NT2/D1 (cell line): Measurements from ENCODE around the gene ZSCAN5A.

Experiments used
- DNase-seq: peaks from one replicate; pipeline ENCODE4 v3.0.0-alpha.2; 2011; ENCODE audit warnings: low read depth, low spot score
- H3K27me3 ChIP-seq: 2 replicates; pipeline ENCODE4 v1.6.0; 2011; ENCODE audit warnings: mild to moderate bottlenecking; ENCODE audit not compliant: insufficient read length, insufficient read depth
- H3K36me3 ChIP-seq: 2 replicates; pipeline ENCODE4 v1.6.1; 2011; ENCODE audit warnings: mild to moderate bottlenecking, low read length, mixed read lengths; ENCODE audit not compliant: insufficient read depth, insufficient read length
- H3K4me1 ChIP-seq: 2 replicates; pipeline ENCODE4 v1.5.1; 2011; ENCODE audit not compliant: insufficient read depth, insufficient read length
- H3K4me3 ChIP-seq: 2 replicates; pipeline ENCODE4 v1.5.1; 2011; ENCODE audit warnings: low read depth; ENCODE audit not compliant: insufficient read length
- H3K9ac ChIP-seq: 2 replicates; pipeline ENCODE4 v1.6.0; 2011; ENCODE audit warnings: low read depth; ENCODE audit not compliant: insufficient read length
- H3K9me3 ChIP-seq: 2 replicates; pipeline ENCODE4 v1.5.1; 2011; ENCODE audit warnings: mild to moderate bottlenecking, low read length; ENCODE audit not compliant: insufficient read depth
- SUZ12 ChIP-seq: IDR thresholded peaks from 2 replicates; pipeline ENCODE4 v1.6.1; 2011; ENCODE audit not compliant: insufficient read length, insufficient read depth; ENCODE audit errors: extremely low read depth
- YY1 ChIP-seq: IDR thresholded peaks from 2 replicates; pipeline ENCODE4 v1.6.1; 2011; ENCODE audit not compliant: insufficient read length, insufficient read depth
- ZNF274 ChIP-seq: IDR thresholded peaks from 2 replicates; pipeline ENCODE4 v1.6.1; 2011; ENCODE audit warnings: mild to moderate bottlenecking, low read depth, low read length

Gene ZSCAN5A

DNA sequence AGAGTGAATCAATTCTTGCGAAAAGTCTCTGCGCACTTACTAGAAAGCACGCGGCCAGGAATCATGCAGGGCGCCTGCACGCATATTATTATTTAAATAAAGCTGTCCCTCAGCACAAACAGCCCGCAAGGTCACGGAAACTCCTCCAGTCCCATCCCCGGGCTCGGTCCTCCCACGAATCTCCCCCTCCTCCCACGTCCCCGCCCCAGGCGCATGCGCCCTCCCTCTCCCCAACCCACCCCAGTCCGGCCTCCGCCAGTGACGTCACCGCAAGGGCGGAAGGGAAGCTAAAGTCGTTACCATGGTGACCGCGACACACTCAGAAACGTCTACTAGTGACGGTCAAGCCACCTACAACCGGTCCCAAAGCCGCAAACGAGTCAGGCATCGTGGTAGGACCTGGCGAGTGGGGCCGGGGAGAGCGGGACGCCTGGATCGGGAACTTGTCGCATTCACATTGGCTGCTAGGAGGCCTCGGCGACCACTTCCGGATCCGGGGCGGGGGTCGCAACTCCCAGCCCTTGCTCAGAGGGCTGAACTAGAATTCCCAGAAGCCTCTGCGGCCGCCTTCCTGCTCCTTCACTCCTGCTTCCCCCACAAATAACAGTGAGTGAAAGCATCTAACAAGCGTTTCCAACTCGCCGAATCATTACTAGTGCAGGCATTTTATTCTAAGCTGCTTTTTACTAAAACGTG is at the start of gene ZSCAN5A:
Gene ZSCAN5A (minus strand): TSS at position 459 of the 696 bp plus-strand sequence. CDS start 89,793 bp downstream, outside the sequence.
- Histone ChIP-seq H3K9me3 (peaks cover 7% of the 10 kb centered on the region; the same call in 1 of the 2 replicates), H3K4me3 (peak within 1 kb of the TSS; percentile 81), H3K4me1 (no peaks in the 10 kb centered on the region), H3K9ac (peak within 1 kb of the TSS; percentile 87), H3K36me3 (peaks cover 23% of the 10 kb centered on the region), H3K27me3 (no peaks in the 10 kb centered on the region)
- TF ChIP-seq ZNF274, result no peak
- TF ChIP-seq SUZ12, result no peak
- TF ChIP-seq YY1, result no peak
- DNase-seq, result peak; percentile 70

DNA sequence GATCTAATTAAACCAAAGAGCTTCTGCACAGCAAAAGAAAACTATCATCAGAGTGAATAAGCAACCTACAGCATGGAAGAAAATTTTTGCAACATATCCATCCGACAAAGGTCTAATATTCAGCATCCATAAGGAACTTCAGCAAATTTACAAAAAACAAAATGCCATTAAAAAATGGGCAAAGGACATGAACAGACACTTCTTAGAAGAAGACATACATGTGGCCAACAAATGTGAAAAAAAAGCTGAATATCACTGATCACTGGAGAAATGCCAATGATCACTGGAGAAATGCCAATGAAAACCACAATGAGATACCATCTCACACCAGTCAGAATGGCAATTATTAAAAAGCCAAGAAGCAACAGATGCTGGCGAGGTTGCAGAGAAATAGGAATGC is 46.2 kb upstream of the ZSCAN5A start:
- Histone ChIP-seq H3K27me3 (no peaks in the 10 kb centered on the region), H3K9me3 (peaks cover 30% of the 10 kb centered on the region; the same call in 1 of the 2 replicates), H3K4me3 (no peak overlapping the region), H3K9ac (no peak overlapping the region), H3K36me3 (no peaks in the 10 kb centered on the region), H3K4me1 (no peaks in the 10 kb centered on the region)
- no peak for DNase-seq
- TF ChIP-seq SUZ12, result no peak

GRCh38 chr19:56356944-56357343 is 42.3 kb upstream of the ZSCAN5A start:
- no peak overlapping the region for H3K9ac ChIP-seq
- H3K27me3 ChIP-seq, result no peaks in the 10 kb centered on the region
- H3K4me3 ChIP-seq, result no peak overlapping the region
- H3K9me3 ChIP-seq, result peaks cover 7% of the 10 kb centered on the region; the same call in 1 of the 2 replicates
- DNase-seq, result no peak
- TF ChIP-seq ZNF274 (no peak), SUZ12 (no peak), YY1 (no peak)
- H3K4me1 ChIP-seq, result no peaks in the 10 kb centered on the region
- no peaks in the 10 kb centered on the region for H3K36me3 ChIP-seq

- TF ChIP-seq SUZ12 (no peak), YY1 (no peak), ZNF274 (no peak)
- no peak overlapping the region for H3K9ac ChIP-seq
- H3K4me1 ChIP-seq, result no peaks in the 10 kb centered on the region
- DNase-seq, result no peak
- 0 out of 2 replicates have a peak, but pooled peaks cover 4% of the 10 kb centered on the region for H3K9me3 ChIP-seq
- no peak overlapping the region for H3K4me3 ChIP-seq
- no peaks in the 10 kb centered on the region for H3K36me3 ChIP-seq
- H3K27me3 ChIP-seq, result no peaks in the 10 kb centered on the region
These were observed 40.9 kb upstream of the ZSCAN5A start for GRCh38 chr19:56355517-56355916.

- no peaks in the 10 kb centered on the region for H3K27me3 ChIP-seq
- no peak overlapping the region for H3K9ac ChIP-seq
- no peak for DNase-seq
- H3K4me3 ChIP-seq, result no peak overlapping the region
- no peaks in the 10 kb centered on the region for H3K36me3 ChIP-seq
- H3K9me3 ChIP-seq, result 0 out of 2 replicates have a peak, but pooled peaks cover 7% of the 10 kb centered on the region
- TF ChIP-seq ZNF274 (no peak), SUZ12 (no peak), YY1 (no peak)
- no peaks in the 10 kb centered on the region for H3K4me1 ChIP-seq
These were observed 36.6 kb upstream of the ZSCAN5A start for GRCh38 chr19:56351208-56351607.

DNA sequence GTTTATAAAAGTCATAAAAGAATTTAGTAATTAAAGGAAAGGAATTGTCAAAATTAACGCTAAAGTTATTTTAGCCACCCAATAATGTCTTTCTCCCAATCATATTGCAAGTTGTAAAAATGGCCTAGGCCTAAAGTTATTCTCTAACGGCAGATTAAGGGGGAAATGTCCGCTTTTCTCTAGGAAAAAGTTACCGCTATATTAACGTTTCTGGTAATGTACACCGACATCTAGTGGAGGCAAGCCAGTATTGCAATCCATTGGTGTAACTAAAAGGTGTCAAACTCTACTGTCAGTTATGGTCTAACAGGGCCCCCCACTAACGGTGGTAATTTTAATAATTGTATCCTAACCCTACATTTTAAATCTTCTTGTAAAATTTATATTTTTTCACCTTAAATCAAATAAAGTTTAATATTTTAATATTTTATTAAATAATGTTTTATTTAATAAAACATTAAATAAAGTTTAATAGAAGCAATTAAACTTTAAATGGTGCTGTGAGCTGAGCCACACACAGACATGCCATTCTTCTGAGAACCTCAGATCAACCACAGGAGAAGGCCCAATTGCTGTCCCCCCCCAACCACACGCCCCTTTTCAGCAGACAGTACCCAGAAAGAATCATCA is 35.9 kb upstream of the ZSCAN5A start:
- TF ChIP-seq SUZ12, result no peak
- no peak for TF ChIP-seq YY1
- TF ChIP-seq ZNF274, result no peak
- Histone ChIP-seq H3K27me3 (no peaks in the 10 kb centered on the region), H3K9me3 (0 out of 2 replicates have a peak, but pooled peaks cover 7% of the 10 kb centered on the region), H3K4me3 (no peak overlapping the region), H3K9ac (no peak overlapping the region), H3K36me3 (no peaks in the 10 kb centered on the region), H3K4me1 (no peaks in the 10 kb centered on the region)
- no peak for DNase-seq

DNA sequence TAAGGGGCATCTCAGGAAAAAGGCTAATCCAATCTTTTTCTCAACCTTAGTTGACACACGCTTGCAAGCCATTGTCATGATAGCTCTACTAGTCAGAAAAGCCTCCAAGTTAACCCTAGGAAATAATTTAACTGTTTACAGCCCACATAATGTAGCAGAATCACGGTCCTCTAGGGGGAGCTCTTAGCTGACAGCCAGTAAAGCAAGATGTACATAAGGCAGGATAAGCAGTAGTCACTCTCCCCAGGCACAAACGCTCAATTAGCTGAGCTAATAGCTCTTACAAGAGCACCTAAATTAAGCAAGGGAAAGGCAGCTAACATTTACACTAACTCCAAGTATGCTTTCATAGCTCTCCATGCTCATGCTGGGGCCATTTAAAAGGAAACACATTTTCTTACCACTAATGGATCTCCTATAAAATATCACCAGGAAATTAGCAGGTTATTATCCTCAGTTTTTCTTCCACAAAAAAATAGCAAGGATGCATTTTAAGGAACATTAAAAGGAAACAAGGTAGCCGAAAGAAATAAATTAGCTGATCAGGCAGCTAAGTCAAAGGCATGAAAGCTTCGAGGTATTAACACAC is 33.7 kb upstream of the ZSCAN5A start:
- Histone ChIP-seq H3K4me1 (no peaks in the 10 kb centered on the region), H3K4me3 (no peak overlapping the region), H3K9me3 (peaks cover 16% of the 10 kb centered on the region), H3K27me3 (no peaks in the 10 kb centered on the region), H3K9ac (no peak overlapping the region), H3K36me3 (no peaks in the 10 kb centered on the region)
- TF ChIP-seq SUZ12, result no peak
- TF ChIP-seq ZNF274, result no peak
- no peak for TF ChIP-seq YY1
- DNase-seq, result no peak
